NCI-H1694 treated with DMSO at 0.1 percent for 48 hours (cell line): ENCODE data around the gene ADGRD1.
"Not testable (repeated sequence)": the region's sequence is repeated elsewhere in the genome, so short reads cannot be mapped to it uniquely, and the experiment has no call there.

Experiments used
- DNase-seq: peaks from one replicate; lab custom pipeline; 2025; lab: John Stamatoyannopoulos, UW

ADGRD1 gene

GRCh38 chr12:130937546-130937945 is 16.2 kb upstream of the ADGRD1 start:
- not testable (repeated sequence) for DNase-seq

DNA sequence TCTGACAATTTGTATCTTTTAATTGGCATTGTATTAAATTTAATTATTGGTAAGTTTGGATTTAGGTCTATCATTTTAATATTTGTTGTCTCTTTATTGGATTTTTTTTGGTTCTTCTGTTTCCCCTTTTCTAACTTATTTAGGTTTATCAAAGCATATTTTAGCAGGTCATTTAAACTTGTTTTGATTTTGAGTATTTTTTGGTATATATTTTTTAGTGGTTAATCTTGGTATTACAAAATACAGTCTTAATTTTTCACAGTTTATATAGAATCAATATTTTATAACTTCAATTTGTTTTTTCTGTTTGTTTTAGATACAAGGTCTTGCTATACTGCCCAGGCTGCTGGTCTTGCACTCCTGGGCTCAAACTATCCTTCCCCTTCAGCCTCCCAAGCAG is 15.5 kb upstream of the ADGRD1 start:
- no peak for DNase-seq

GRCh38 chr12:130944878-130945277 is 8.8 kb upstream of the ADGRD1 start:
- no peak for DNase-seq

GRCh38 chr12:130945786-130946492 is 7.8 kb upstream of the ADGRD1 start:
- DNase-seq, result no peak

GRCh38 chr12:130947028-130947613 is 6.6 kb upstream of the ADGRD1 start:
- DNase-seq, result no peak

- DNase-seq, result no peak
Measured at GRCh38 chr12:130948136-130948535, 5.6 kb upstream of the ADGRD1 start.

DNA sequence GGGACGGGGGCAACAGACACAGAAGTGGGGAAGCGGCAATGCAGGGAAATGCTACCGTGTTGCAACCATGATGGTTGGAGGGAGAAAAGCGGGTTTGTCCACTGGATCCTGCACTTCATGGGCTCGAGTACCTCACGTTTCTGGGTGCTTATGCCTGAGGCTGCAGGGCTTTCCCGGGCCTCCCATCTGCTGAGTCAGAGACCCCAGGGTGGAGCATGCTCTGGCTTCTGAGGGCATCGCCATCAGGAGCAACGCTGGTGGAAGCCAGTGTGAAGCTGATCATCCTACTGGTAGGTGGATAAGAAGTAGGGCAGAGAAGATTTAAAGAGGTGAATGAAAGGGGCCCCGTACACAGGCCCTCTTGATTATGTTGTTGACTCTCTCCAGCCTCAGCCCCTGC is 5.0 kb upstream of the ADGRD1 start:
- DNase-seq, result no peak

DNA sequence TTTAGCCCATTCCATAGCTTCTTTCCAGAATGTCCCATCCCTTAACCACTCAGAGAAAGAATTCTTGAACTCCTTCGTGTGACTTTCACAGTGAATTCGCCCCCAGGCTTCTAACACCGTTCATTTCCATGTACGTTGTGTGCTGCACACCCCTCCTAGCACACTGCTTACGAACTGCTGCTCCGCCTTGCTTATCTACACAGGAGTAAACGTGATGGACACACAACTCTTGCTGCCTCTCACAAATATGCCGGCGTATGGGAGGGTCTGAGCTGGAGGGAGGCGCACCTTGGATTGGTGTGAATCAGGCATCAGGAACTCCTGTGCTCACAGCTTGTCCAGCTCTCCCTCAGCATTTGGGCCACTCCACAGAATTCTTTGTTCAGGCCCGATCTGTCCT is 3.9 kb upstream of the ADGRD1 start:
- DNase-seq, result no peak

- DNase-seq, result no peak
Measured at GRCh38 chr12:130951636-130952035, 2.1 kb upstream of the ADGRD1 start.

DNA sequence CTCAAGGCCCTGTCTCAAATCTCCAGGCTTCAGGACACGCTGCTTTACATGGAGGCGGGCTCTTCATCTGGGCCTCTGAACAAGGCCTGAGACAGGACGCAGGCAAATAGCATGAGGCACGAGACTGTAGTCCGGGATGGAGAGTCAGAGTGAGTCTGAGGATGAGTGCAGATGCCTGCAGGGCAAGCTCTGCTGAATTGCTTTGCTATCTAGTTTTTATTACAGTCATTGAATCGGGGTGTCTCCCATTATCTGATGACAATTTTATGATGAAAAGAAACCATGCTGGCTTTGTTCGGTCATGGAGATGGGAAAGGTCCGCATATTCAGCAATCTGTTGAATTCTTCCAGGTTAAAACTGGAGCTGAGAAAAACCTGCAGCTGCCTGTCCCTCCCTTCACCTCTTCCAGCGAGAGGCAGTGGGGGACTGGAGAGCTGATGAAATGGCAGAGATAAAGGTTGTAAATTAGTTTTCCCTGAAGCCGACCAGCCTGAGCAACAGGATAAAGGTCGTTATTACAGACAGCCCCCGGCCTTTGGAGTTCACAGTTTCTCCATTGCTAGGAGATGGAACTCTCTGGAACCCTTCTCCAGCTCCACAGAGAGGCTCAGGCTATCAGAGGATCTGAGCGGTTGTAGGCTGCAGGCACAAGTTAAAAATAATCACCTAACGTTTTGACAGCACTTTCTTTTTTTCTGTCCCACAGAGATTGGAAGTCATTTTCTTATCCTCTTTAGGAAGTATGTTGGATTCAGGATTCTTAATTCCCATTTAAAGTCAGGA is 1.3 kb upstream of the ADGRD1 start:
- DNase-seq, result no peak

- DNase-seq, result no peak
Measured at GRCh38 chr12:130954544-130954831, 781 bp downstream of the ADGRD1 start.

DNA sequence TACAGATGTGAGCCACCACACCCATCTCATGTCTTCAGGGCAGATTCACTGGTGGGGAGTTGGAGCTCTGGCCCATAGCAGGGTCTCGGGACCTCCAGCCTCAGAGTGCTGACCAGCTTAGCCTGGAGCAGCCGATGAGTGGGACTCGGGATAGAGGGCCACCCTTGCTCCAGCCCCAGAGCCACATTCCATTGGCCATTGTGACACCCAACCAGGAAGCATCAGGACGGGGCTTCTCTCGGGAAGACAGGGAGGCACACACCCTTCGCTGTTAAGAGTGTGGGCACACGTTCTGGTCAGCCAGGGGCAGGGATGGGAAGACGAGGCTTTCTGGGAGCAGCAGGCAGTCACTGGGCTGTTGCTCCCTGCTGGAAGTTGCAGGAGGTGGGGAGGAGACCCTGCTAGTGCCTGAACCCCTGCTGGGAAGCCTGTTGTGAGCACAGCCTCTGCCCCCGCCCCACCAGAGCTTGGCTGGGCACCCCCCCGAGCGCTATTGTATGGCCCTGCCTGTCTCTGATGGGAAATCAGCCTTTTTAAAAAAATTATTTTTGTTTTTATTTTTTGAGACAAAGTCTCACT is 1.6 kb downstream of the ADGRD1 start:
- DNase-seq, result no peak

- no peak for DNase-seq
Measured at GRCh38 chr12:130956009-130956408, 2.3 kb downstream of the ADGRD1 start.

DNA sequence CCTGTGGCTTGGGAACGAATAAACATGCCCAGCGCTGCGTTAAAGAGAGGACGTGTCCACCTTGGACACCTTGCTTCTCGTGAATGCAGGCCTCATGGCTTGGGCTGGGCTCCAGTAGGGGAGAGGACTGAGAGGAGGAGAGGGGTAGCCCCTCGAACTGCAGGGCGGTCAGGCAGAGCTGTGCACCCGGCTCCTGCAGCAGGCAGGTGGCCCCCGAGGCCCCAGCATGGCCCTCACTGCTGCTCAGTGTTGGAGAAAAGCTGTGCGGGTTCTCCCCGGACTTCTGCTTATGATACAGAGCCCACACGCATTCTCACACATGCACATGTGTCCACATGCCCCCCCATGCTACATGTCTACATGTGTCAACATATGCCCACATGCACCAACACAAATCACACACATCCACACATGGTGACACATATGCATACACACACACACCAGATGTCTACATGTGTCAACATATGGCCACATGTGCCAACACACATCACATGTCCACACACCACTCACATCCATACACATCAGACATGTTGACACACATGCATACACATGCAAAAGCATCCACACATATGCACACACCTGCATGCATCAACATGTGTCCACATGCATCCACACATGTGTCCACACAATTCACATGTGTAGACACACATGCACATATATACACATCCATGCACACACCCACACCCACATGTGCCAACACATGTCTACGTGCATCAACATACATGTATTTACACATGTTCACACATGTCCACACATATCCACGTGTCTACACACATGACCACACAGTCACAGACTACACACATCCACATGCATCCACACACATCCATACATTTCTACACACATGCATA is 3.0 kb downstream of the ADGRD1 start:
- DNase-seq, result no peak

- no peak for DNase-seq
Measured at GRCh38 chr12:130957304-130957621, 3.6 kb downstream of the ADGRD1 start.

GRCh38 chr12:130958557-130959140 is 4.9 kb downstream of the ADGRD1 start:
- no peak for DNase-seq

DNA sequence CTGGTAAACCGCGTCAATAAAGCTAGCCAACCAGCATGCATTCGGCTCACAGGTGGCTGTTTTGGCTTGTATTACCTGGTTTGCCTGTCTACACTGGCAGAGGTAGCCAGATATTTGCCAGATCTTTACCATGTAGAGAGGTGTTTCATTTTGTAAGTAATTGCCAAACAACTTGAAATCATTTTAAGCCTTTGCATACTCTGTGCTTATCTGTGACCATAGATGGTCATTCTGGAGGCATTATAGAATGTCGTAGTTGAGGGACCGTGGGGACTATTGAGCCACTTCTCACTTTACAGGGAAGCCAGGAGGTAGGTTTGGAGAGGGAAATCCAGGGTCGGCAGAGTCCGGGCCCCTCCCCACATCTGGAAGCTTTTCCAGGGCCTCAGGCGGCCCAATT is 5.9 kb downstream of the ADGRD1 start:
- DNase-seq, result no peak

DNA sequence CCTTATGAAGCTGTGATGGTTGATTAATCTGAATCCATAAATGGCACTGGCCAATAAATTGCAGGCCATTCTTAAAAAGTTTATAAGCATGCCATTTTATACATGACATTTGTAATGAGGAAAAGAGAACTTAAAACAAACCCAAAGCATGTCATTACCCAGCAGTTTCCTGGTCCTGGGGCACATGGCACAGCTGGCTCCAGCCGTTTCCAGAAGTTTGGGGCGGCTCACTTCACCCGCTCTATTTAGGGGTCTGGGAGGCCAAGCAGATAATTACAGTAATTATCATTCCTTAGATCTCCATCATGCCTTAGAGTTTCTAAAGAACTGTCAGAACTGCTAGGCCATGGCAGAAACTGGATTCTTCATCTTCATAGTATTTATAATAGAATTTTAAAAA is 6.4 kb downstream of the ADGRD1 start:
- DNase-seq, result no peak

- no peak for DNase-seq
Measured at GRCh38 chr12:130960787-130961186, 7.1 kb downstream of the ADGRD1 start.

DNA sequence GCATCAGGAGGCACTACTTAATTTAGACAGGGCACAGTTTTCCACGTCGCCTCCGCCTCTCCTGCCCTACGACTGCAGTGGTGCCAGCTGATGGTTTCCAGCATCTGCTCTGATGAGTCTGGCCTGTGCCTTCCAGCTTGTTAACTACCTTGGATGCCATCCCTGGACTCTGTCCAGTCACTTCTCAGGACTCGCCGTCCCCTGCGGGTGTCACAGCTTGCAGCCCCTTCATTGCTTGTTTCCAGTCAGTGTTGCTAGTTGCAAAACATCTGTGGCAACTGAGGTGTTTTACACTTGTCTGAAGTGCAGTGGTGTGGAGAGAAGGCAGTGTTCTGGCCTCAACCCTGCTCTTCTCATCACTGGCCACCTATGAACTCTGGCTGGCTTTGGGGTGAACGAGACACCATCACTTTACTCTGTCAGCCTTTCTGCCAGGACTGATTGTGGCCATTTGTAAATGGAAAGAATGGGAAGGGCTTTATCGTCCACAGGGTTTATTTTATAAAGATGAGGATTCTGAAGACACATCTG is 8.3 kb downstream of the ADGRD1 start:
- no peak for DNase-seq

DNA sequence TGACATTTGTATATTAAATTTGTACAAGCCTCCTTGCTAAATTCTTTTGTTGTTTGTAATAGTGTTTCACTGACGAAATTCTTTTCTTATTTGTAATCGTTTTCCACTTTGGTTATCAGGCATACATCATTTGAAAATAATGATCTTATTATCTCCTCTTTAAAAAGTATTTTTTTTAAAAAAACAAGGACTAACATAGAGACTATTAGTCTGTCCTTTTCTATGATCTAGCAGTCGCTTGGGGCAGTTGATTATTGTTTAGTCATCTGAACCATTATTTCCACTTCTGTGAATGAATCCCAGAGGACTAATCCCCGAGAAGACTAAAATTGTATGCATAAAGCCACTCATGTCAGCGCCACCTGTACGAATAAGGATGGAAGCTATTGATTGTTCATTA is 11.5 kb downstream of the ADGRD1 start:
- DNase-seq, result no peak

DNA sequence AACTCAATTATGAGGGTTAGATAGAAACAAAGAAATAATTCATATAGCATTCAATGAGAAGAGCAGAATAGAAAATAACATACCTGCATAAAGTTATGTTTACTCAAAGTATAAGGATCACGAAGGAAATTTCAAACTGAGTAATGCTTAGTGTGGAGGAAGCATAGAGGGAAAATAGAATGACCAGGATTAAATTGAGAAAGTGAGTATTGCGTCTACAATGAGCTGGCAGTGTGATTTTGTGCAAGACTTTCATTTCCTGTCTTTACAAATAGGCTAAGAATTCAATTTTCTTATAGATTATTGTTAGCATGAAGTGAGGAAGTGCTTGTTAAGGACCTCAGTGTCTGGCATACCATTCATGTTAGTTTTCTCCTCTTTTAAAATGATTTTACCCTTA is 12.0 kb downstream of the ADGRD1 start:
- no peak for DNase-seq
